ENCODE data around the gene CHRNA9. TPM values are rescaled to one million over a fixed set of nuclear protein-coding genes. Genes with fewer than 3 reads are reported as not detected.
A peak's percentile ranks its signal among the peaks of the same experiment; 100 is the strongest.

CHRNA9 gene
- total and polyA plus RNA-seq, 2 experiments from 2014 or later = 0.58 to 5.7 TPM

DNA sequence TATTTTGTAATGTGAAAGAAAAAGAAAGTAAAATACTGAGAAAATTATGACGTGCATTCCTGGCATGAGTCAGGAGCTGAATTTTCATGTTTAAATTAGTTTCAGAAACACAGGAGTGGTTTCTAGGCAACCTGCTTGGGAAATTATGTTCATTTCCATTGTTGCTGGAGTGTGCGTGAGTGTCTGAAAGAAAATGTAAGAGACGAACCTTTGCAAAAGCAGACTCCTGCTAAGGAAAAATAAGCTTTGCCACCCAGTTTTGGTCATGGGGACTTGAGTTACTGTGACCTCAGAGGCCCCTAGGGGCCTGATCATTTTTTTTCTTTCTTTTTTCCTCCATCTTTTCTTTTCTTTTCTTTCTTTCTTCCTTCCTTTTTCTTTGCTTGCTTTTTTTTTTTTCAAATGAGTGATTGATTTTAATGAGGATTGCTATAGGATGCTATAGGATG is 18.8 kb upstream of the CHRNA9 start:
- no peak for TF ChIP-seq POLR2AphosphoS5 (IDR thresholded peaks at IDR 0.05; ENCODE audit: low read depth)
- TF ChIP-seq JUNB (IDR thresholded peaks at IDR 0.05; ENCODE audit: unreplicated experiment) = no peak
- Histone ChIP-seq H3K4me2 (no peak overlapping the region), H4K20me1 (replicated peaks; ENCODE audit: insufficient read depth) (no peaks in the 10 kb centered on the region), H3K36me3 (ENCODE audit: insufficient read depth) (no peaks in the 10 kb centered on the region), H3K27me3 (ENCODE audit: insufficient read depth) (no peaks in the 10 kb centered on the region), H3K4me3 (no peak overlapping the region), H2AFZ (peak overlapping the region; percentile 72), H3K9me2 (ENCODE audit: insufficient read depth) (no peaks in the 10 kb centered on the region), H3K79me2 (replicated peaks; ENCODE audit: insufficient read depth) (no peaks in the 10 kb centered on the region), H3F3A (replicated peaks; ENCODE audit: low read depth) (no peaks in the 10 kb centered on the region), H3K27ac (ENCODE audit: low read depth) (peak overlapping the region; percentile 35), H3K4me1 (ENCODE audit: insufficient read depth) (peaks cover 15% of the 10 kb centered on the region)
- ATAC-seq (peak; percentile 9; the same call in 2 of the 3 replicates), DNase-seq (ENCODE audit: low spot score) (no peak)
- Mint-ChIP-seq H3K4me1 (peaks cover 25% of the 10 kb centered on the region), H3K27ac (peak overlapping the region; percentile 71), H3K9me3 (no peaks in the 10 kb centered on the region), H3K36me3 (ENCODE audit: low read depth) (no peaks in the 10 kb centered on the region), H3K4me3 (no peak overlapping the region), H3K27me3 (ENCODE audit: insufficient read depth, low read depth, poor library complexity) (peaks cover 4% of the 10 kb centered on the region)

DNA sequence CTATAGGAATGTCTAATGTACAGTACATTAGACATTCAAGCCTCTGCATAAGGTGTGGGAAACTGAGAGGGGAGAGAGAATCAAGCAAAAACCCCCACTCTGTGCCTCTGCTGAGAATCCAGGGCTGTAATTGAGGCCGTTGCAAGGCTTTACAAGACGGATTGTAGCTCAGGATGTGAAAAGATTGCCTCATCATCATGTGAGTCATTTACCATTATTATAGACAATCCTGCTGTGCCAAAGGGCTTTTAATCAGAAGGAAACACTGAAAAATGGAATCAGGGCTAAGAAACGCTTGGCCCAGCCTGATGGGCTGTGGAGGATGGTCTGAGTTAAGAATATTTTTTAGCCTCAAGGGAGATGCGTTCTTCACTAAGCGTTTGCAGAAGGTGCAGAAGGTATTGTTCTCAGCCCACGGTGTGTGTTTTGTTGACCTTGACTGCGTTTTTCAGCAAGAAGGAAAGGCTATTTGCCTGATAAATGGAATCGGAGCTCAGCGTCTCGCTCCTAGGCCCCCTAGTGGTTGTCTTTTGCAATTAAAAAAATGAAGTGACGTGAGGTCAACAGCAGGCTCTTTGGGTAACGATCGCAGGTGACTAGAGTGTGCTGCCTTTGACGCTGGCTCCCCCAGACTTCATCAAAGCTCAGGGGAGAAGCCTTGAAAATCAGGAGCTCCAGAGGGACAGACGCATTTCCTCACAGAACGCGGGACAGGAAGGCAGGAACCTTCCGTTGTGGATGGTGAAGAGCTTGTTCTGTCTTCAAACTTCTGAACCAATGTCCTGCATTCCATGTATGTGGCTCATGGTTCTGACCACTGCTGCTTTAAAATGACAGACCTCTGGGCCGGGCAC is 18.1 kb upstream of the CHRNA9 start:
- Mint-ChIP-seq H3K4me3 (peak overlapping the region; percentile 11; the same call in 1 of the 3 replicates), H3K27me3 (ENCODE audit: insufficient read depth, low read depth, poor library complexity) (peaks cover 4% of the 10 kb centered on the region), H3K9me3 (no peaks in the 10 kb centered on the region), H3K4me1 (peaks cover 26% of the 10 kb centered on the region), H3K27ac (peak overlapping the region; percentile 71), H3K36me3 (ENCODE audit: low read depth) (no peaks in the 10 kb centered on the region)
- TF ChIP-seq CREB1 (CRISPR knock-in tag; IDR thresholded peaks at IDR 0.05; ENCODE audit: low read depth) (peak; percentile 73), JUNB (IDR thresholded peaks at IDR 0.05; ENCODE audit: unreplicated experiment) (no peak)
- TF ChIP-seq, protein P1, sequence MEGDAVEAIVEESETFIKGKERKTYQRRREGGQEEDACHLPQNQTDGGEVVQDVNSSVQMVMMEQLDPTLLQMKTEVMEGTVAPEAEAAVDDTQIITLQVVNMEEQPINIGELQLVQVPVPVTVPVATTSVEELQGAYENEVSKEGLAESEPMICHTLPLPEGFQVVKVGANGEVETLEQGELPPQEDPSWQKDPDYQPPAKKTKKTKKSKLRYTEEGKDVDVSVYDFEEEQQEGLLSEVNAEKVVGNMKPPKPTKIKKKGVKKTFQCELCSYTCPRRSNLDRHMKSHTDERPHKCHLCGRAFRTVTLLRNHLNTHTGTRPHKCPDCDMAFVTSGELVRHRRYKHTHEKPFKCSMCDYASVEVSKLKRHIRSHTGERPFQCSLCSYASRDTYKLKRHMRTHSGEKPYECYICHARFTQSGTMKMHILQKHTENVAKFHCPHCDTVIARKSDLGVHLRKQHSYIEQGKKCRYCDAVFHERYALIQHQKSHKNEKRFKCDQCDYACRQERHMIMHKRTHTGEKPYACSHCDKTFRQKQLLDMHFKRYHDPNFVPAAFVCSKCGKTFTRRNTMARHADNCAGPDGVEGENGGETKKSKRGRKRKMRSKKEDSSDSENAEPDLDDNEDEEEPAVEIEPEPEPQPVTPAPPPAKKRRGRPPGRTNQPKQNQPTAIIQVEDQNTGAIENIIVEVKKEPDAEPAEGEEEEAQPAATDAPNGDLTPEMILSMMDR (conservative IDR thresholded peaks at IDR 0.05; ENCODE audit: low read depth in 2 of 2) = peak; percentile 80 to 91
- Histone ChIP-seq H3F3A (replicated peaks; ENCODE audit: low read depth) (no peaks in the 10 kb centered on the region), H3K27me3 (ENCODE audit: insufficient read depth) (no peaks in the 10 kb centered on the region), H4K20me1 (replicated peaks; ENCODE audit: insufficient read depth) (no peaks in the 10 kb centered on the region), H3K4me3 (no peak overlapping the region), H2AFZ (peak overlapping the region; percentile 72), H3K4me2 (peak overlapping the region; percentile 67; the same call in 1 of the 2 replicates), H3K9me2 (ENCODE audit: insufficient read depth) (no peaks in the 10 kb centered on the region), H3K27ac (ENCODE audit: low read depth) (peak overlapping the region; percentile 35), H3K79me2 (replicated peaks; ENCODE audit: insufficient read depth) (no peaks in the 10 kb centered on the region), H3K4me1 (ENCODE audit: insufficient read depth) (peaks cover 16% of the 10 kb centered on the region), H3K36me3 (ENCODE audit: insufficient read depth) (no peaks in the 10 kb centered on the region)
- DNase-seq (ENCODE audit: low spot score) (peak; percentile 93), ATAC-seq (peak; percentile 92)

DNA sequence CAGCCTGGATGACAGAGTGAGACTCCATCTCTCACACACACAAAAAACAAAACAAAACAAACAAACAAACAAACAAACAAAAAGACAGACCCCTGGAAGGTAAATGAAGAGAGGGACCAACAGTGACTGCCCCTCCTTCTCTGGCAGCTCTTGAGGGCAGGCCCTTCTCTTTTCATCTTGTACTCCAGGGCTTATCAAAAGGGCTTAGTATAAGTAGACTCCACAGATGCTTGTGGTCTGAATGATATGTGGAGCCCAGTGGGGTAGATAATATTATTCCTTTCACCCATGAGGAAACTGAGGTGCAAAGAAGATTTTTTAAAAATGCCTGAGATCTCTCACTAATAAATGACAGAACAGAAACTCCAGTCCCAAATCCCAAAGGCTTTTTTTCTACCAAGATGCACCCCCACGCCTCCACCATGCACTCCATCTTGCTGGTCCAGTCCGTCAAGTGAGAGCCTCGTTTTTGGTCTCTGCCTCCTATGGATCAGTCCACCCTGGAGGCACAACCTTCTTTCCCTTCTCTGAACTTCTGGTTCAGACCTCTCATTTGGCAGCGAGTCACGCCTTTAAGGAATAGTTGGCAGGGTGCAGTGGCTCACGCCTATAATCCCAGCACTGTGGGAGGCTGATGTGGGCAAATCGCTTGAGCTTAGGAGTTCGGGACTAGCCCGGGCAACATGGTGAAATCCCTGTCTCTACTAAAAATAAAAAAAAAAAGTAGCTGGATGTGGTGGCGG is 17.0 kb upstream of the CHRNA9 start:
- Mint-ChIP-seq H3K27ac (no peak overlapping the region), H3K36me3 (ENCODE audit: low read depth) (no peaks in the 10 kb centered on the region), H3K9me3 (no peaks in the 10 kb centered on the region), H3K27me3 (ENCODE audit: insufficient read depth, low read depth, poor library complexity) (peaks cover 4% of the 10 kb centered on the region), H3K4me1 (peaks cover 30% of the 10 kb centered on the region), H3K4me3 (no peak overlapping the region; the same call in 2 of the 3 replicates)
- Histone ChIP-seq H4K20me1 (replicated peaks; ENCODE audit: insufficient read depth) (no peaks in the 10 kb centered on the region), H3K79me2 (replicated peaks; ENCODE audit: insufficient read depth) (no peaks in the 10 kb centered on the region), H3K36me3 (ENCODE audit: insufficient read depth) (no peaks in the 10 kb centered on the region), H3K4me2 (no peak overlapping the region), H3K4me3 (no peak overlapping the region), H3F3A (replicated peaks; ENCODE audit: low read depth) (no peaks in the 10 kb centered on the region), H3K27ac (ENCODE audit: low read depth) (no peak overlapping the region), H3K9me2 (ENCODE audit: insufficient read depth) (no peaks in the 10 kb centered on the region), H3K27me3 (ENCODE audit: insufficient read depth) (no peaks in the 10 kb centered on the region), H2AFZ (peak overlapping the region; percentile 23; the same call in 1 of the 2 replicates), H3K4me1 (ENCODE audit: insufficient read depth) (peaks cover 26% of the 10 kb centered on the region)
- ATAC-seq (no peak), DNase-seq (ENCODE audit: low spot score) (no peak)
- TF ChIP-seq, protein P1 (conservative IDR thresholded peaks at IDR 0.05; ENCODE audit: low read depth in 2 of 2) = no peak
